ENCODE results near the gene PURA. TPM values are rescaled to one million over a fixed set of nuclear protein-coding genes. Genes with fewer than 3 reads are reported as not detected.
"Not testable (repeated sequence)": the region's sequence is repeated elsewhere in the genome, so short reads cannot be mapped to it uniquely, and the experiment has no call there.

PURA gene
- total and polyA plus RNA-seq, 12 donors: 3.2 to 27.7 (median 24.2) TPM

GRCh38 chr5:140153255-140153654, 39.3 kb downstream of the PURA start:
- ATAC-seq (no peak), DNase-seq (peak in 1 of 2 donors; percentile 32)
- Histone ChIP-seq H3K4me3 (no peak overlapping the region), H3K4me1 (peaks cover 0 to 22% (median 13%) of the 10 kb centered on the region in 9 donors), H3K9me3 (no peaks in the 10 kb centered on the region), H3K36me3 (no peaks in the 10 kb centered on the region), H3K27me3 (no peaks in the 10 kb centered on the region), H3K27ac (no peak overlapping the region)
- TF ChIP-seq CTCF (IDR thresholded peaks at IDR 0.05): no peak
- intact Hi-C loops (cut with DNase I): loop anchor here in 4 of 10 donors (2.0 to 10.0 kb wide), 6 partner anchors 76 to 368 kb away; no protein-coding TSS in a partner anchor
- 48 to 49% methylated on average over 7 of the region's 7 CpGs for WGBS, 2 donors

- TF ChIP-seq CTCF (IDR thresholded peaks at IDR 0.05): no peak
- ATAC-seq (no peak), DNase-seq (no peak)
- 74 to 83% methylated on average over 8 of the region's 8 CpGs for WGBS, 2 donors
- H3K36me3 ChIP-seq: no peaks in the 10 kb centered on the region
- intact Hi-C loops (cut with DNase I): loop anchor here in 4 of 10 donors (2.0 to 10.0 kb wide), 6 partner anchors 77 to 369 kb away; no protein-coding TSS in a partner anchor
- H3K9me3 ChIP-seq: no peaks in the 10 kb centered on the region
- no peaks in the 10 kb centered on the region for H3K27me3 ChIP-seq
- H3K4me1 ChIP-seq: peaks cover 0 to 22% (median 13%) of the 10 kb centered on the region in 9 donors
- H3K27ac ChIP-seq: no peak overlapping the region
- H3K4me3 ChIP-seq: no peak overlapping the region
Observed at GRCh38 chr5:140153905-140154304, 40.0 kb downstream of the PURA start.

DNA sequence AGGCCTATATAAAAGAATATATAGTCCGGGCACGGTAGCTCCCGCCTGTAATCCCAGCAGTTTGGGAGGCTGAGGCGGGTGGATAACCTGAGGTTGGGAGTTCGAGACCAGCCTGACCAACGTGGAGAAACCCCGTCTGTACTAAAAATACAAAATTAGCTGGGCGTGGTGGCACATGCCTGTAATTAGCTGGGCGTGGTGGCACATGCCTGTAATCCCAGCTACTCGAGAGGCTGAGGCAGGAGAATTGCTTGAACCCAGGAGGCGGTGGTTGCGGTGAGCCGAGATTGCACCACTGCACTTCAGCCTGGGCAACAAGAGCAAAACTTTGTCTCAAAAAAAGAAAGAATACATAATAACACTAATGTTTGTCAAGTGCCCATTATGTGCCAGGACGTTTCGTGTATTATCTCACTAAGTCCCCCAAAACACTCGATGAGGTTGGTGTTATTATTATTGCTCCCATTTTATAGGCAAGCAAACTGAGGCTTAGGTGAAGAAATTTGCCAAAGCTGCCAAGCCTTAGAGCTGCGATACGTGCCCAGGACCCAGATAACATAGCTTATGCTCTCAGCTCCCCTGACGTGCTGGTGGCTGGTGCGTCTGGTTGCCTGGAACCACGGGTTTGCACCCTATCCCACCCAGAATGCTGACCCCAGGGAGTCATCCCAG, 40.9 kb downstream of the PURA start:
- not testable (repeated sequence) for ATAC-seq, H3K27me3 ChIP-seq, H3K27ac ChIP-seq, DNase-seq, H3K4me3 ChIP-seq, H3K36me3 ChIP-seq, H3K9me3 ChIP-seq
- peaks cover 0 to 22% (median 13%) of the 10 kb centered on the region in 9 donors for H3K4me1 ChIP-seq
- intact Hi-C loops (cut with DNase I): loop anchor here in 6 of 10 donors (5.0 to 10.0 kb wide), 7 partner anchors 78 to 370 kb away; no protein-coding TSS in a partner anchor
- 91 to 92% methylated on average over 21 of the region's 21 CpGs for WGBS, 2 donors

GRCh38 chr5:140157032-140157781, 43.3 kb downstream of the PURA start:
- peak; percentile 94 to 97 (median 96) for ATAC-seq
- DNase-seq: peak; percentile 91
- Histone ChIP-seq H3K9me3 (no peaks in the 10 kb centered on the region), H3K27ac (peak overlapping the region in 9 of 10 donors; percentile 39 to 74 (median 70)), H3K36me3 (no peaks in the 10 kb centered on the region), H3K4me1 (peaks cover 0 to 22% (median 13%) of the 10 kb centered on the region in 9 donors), H3K4me3 (peak overlapping the region in 9 of 10 donors; percentile 27 to 58 (median 44)), H3K27me3 (no peaks in the 10 kb centered on the region)
- intact Hi-C loops (cut with DNase I): loop anchor here in 8 of 10 donors (1.0 to 10.0 kb wide), 10 partner anchors 84 to 372 kb away; no protein-coding TSS in a partner anchor
- WGBS, 2 donors: 3 to 6% methylated on average over 30 of the region's 30 CpGs
- TF ChIP-seq CTCF (IDR thresholded peaks at IDR 0.05): peak; percentile 87 to 93 (median 90)
